ENCODE measurements around the gene CLIP2.

CLIP2 gene

GRCh38 chr7:74299401-74299800, 10.2 kb downstream of the CLIP2 start:
- Histone ChIP-seq H3K4me3 (no peak overlapping the region), H3K27ac (no peak overlapping the region)
- DNase-seq (ENCODE audit: low spot score) = no peak
- no peak for TF ChIP-seq CTCF (IDR thresholded peaks at IDR 0.05)

- no peak for TF ChIP-seq CTCF (IDR thresholded peaks at IDR 0.05)
- H3K27ac ChIP-seq = no peak overlapping the region
- DNase-seq (ENCODE audit: low spot score) = no peak
- no peak overlapping the region for H3K4me3 ChIP-seq
Observed at GRCh38 chr7:74300926-74301325, 11.7 kb downstream of the CLIP2 start.

- DNase-seq (ENCODE audit: low spot score) = no peak
- H3K4me3 ChIP-seq = no peak overlapping the region
- H3K27ac ChIP-seq = no peak overlapping the region
- TF ChIP-seq CTCF (IDR thresholded peaks at IDR 0.05) = no peak
Observed at GRCh38 chr7:74302745-74303221, 13.6 kb downstream of the CLIP2 start.

GRCh38 chr7:74304550-74304949, 15.3 kb downstream of the CLIP2 start:
- H3K4me3 ChIP-seq = no peak overlapping the region
- TF ChIP-seq CTCF (IDR thresholded peaks at IDR 0.05) = no peak
- DNase-seq (ENCODE audit: low spot score) = no peak

GRCh38 chr7:74306004-74306729, 17.0 kb downstream of the CLIP2 start:
- H3K4me3 ChIP-seq = peak overlapping the region; percentile 66
- no peak for TF ChIP-seq CTCF (IDR thresholded peaks at IDR 0.05)
- peak overlapping the region; percentile 69 to 72 for H3K27ac ChIP-seq
- no peak for DNase-seq (ENCODE audit: low spot score)

More at GRCh38 chr7:74304550-74304949, 15.3 kb downstream of the CLIP2 start:
- no peak overlapping the region for H3K27ac ChIP-seq

- peak overlapping the region; percentile 66 for H3K4me3 ChIP-seq
- peak; percentile 83 for DNase-seq (ENCODE audit: low spot score)
- no peak for TF ChIP-seq CTCF (IDR thresholded peaks at IDR 0.05)
- peak overlapping the region; percentile 69 to 72 for H3K27ac ChIP-seq
Observed at GRCh38 chr7:74306730-74307469, 17.7 kb downstream of the CLIP2 start.

Data from coronary artery (tissue), 2 donors.